Hepatic stellate cell (primary cell): ENCODE results near the gene INAFM2.
A peak's percentile ranks its signal among the peaks of the same experiment; 100 is the strongest.

Source experiments
- DNase-seq: peaks from one replicate; pipeline ENCODE4 v3.0.0; 2011; ENCODE audit warnings: low spot score

The INAFM2 gene

DNA sequence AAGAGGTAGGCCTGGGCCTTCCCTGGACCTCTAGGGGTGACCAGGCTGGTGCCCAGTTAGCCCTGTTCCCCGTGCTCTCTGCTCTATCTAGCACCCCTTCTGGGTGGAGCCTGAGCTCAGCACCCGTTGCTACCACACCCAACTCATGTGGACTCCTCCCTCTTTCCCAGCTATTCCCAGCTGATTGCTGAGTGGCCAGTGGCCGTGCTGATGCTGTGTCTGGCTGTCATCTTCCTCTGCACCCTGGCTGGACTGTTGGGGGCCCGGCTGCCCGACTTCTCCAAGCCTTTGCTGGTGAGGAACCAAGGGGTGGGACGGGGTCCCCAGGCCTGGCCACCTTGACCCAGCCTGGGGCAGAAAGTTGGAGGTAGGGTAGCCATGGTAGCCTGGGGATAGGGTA is 40.8 kb downstream of the INAFM2 start:
- DNase-seq: no peak

DNA sequence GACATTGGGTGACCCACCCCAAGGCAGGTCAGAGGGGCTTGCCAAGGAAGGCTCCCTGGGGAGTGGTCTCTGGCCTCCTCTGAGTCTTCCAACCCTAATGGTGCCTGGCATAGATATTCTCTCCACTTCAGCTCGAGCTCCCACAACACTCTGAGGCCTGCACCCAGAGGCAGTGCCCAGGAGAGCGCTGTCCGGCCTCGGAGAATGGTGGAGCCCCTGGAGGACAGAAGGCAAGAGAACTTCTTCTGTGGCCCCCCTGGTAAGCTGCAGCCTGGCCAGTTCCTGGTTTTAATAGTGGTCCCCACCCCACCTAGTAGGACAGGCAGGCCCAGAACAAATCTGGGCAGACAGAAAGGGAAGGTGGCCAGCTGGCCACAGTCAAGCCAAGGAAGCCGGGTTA is 41.5 kb downstream of the INAFM2 start:
- DNase-seq: no peak

DNA sequence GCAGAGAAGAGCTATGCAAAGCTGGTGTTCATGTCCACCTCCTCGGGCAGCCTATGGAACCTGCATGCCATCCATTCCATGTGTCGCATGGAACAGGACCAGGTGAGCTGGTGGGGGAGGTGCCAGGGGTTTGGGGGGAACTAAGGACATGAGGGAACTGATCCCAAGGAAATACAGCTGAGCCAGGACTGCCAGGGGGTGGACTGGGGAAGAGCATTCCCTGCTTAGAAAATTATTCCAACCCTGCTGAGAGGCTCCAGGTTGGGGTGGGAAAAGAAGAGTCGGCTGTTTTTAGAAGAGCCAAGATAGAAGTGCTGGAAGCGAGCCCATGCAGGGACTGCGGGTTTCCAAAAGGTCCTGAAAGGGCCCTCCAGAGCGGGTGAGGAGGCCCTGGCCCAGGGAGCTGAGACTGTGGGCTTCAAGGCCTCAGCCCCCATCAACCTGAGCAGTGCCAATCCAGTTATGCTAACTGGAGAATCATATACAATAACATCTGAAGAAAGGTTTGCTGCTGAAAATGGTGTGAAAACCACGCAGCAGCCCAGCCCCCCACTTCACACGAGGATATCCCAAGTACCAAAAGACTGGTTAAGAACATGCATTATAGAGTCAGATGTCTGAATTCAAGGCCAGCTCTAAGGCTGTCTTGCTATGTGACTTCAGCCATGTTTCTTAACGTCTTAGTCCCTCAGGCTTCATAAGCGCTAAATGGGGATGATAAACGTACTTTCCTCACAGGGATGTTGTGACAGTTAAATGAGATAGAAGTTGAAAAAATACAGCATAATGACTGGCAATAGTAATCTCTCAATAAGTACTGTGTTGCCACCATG is 42.3 kb downstream of the INAFM2 start:
- DNase-seq: no peak

GRCh38 chr15:40366457-40367370 is 43.2 kb downstream of the INAFM2 start:
- no peak for DNase-seq

DNA sequence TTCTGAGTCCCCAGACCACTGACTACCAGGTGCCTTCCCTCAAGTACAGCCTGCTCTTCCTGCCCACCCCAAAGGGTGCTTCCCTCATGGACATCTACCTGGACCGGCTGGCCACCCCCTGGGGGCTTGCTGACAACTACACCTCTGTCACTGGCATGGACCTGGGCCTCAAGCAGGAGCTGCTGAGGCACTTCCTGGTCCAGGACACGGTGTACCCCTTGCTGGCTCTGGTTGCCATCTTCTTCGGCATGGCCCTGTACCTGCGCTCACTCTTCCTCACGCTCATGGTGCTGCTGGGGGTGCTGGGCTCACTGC is 43.8 kb downstream of the INAFM2 start:
- DNase-seq: no peak

DNA sequence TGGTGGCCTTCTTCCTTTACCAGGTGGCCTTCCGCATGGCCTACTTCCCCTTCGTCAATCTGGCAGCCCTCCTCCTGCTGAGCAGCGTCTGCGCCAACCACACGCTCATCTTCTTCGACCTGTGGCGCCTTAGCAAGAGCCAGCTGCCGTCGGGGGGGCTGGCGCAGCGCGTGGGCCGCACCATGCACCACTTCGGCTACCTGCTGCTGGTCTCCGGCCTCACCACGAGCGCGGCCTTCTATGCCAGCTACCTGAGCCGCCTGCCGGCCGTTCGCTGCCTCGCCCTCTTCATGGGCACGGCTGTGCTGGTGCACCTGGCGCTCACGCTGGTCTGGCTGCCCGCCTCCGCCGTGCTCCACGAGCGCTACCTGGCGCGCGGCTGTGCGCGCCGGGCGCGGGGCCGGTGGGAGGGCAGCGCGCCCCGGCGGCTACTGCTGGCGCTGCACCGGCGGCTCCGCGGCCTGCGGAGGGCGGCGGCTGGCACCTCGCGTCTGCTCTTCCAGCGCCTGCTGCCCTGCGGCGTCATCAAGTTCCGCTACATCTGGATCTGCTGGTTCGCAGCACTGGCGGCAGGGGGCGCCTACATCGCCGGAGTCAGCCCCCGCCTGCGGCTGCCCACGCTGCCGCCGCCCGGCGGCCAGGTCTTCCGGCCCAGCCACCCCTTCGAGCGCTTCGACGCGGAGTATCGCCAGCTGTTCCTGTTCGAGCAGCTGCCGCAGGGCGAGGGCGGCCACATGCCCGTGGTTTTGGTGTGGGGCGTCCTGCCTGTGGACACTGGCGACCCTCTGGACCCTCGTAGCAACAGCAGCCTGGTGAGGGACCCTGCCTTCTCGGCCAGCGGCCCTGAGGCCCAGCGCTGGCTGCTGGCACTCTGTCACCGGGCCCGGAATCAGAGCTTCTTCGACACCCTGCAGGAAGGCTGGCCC is 44.5 kb downstream of the INAFM2 start:
- peak; percentile 90 for DNase-seq

DNA sequence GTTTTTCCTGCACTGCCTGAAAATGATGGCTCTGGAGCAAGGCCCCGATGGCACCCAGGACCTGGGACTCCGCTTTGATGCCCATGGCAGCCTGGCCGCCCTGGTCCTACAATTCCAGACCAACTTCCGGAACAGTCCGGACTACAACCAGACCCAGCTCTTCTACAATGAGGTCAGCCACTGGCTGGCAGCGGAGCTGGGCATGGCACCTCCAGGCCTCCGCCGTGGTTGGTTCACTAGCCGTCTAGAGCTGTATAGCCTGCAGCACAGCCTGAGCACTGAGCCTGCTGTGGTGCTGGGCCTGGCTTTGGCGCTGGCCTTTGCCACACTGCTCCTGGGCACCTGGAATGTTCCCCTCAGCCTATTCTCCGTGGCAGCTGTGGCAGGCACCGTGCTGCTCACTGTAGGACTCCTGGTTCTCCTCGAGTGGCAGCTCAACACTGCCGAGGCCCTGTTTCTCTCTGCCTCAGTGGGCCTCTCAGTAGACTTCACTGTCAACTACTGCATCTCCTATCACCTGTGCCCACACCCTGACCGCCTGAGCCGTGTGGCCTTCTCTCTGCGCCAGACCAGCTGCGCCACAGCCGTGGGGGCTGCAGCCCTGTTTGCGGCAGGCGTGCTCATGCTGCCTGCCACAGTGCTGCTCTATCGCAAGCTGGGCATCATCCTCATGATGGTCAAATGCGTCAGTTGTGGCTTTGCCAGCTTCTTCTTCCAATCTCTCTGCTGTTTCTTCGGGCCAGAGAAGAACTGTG is 45.4 kb downstream of the INAFM2 start:
- DNase-seq: no peak

- DNase-seq: no peak
These were observed 46.0 kb downstream of the INAFM2 start for GRCh38 chr15:40369474-40369869.

GRCh38 chr15:40369971-40370370 is 46.5 kb downstream of the INAFM2 start:
- no peak for DNase-seq

- peak; percentile 59 for DNase-seq
These were observed 49.5 kb downstream of the INAFM2 start for GRCh38 chr15:40372981-40373380.
